GM18517 (cell line): ENCODE measurements around the gene ANKRD6.
A peak's percentile ranks its signal among the peaks of the same experiment; 100 is the strongest.

Experiments
- ATAC-seq: cut with Tn5 transposase; IDR thresholded peaks from one replicate; pipeline ENCODE4 v1.9.1; 2021; ENCODE audit warnings: mild to moderate bottlenecking, moderate library complexity; ENCODE audit not compliant: unreplicated experiment

ANKRD6 gene

GRCh38 chr6:89412071-89413005 lies 20.6 kb upstream of the ANKRD6 start, which contains the start of gene RRAGD:
Gene RRAGD (minus strand): TSS chr6:89412273. CDS start chr6:89411993, 280 bp downstream.
- peak; percentile 80 for ATAC-seq

DNA sequence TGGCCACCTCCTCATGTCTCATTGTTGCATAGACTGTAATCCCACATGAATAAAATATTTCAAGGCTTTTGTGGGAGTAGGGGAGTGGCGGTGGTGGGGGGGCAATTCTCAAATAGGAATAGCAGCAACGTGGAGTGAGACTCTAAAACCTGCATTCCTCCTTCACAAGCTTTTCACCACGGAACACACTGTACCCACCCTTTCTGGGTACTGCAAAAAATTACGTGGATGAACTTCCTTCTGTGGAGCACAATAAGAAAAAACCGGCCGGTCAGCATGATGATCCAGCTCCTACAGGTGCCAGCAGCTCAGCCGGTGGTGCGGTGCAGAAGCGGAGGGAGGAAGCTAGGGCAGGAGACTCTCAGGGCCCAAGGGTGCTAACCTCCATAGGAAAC lies 19.9 kb upstream of the ANKRD6 start:
- no peak for ATAC-seq

GRCh38 chr6:89414215-89414614 lies 18.7 kb upstream of the ANKRD6 start:
- no peak for ATAC-seq

- ATAC-seq: no peak
Observed at GRCh38 chr6:89415185-89415584, 17.8 kb upstream of the ANKRD6 start.

- ATAC-seq: no peak
Observed at GRCh38 chr6:89416796-89417195, 16.2 kb upstream of the ANKRD6 start.

- ATAC-seq: no peak
Observed at GRCh38 chr6:89430201-89430962, 2.6 kb upstream of the ANKRD6 start.

DNA sequence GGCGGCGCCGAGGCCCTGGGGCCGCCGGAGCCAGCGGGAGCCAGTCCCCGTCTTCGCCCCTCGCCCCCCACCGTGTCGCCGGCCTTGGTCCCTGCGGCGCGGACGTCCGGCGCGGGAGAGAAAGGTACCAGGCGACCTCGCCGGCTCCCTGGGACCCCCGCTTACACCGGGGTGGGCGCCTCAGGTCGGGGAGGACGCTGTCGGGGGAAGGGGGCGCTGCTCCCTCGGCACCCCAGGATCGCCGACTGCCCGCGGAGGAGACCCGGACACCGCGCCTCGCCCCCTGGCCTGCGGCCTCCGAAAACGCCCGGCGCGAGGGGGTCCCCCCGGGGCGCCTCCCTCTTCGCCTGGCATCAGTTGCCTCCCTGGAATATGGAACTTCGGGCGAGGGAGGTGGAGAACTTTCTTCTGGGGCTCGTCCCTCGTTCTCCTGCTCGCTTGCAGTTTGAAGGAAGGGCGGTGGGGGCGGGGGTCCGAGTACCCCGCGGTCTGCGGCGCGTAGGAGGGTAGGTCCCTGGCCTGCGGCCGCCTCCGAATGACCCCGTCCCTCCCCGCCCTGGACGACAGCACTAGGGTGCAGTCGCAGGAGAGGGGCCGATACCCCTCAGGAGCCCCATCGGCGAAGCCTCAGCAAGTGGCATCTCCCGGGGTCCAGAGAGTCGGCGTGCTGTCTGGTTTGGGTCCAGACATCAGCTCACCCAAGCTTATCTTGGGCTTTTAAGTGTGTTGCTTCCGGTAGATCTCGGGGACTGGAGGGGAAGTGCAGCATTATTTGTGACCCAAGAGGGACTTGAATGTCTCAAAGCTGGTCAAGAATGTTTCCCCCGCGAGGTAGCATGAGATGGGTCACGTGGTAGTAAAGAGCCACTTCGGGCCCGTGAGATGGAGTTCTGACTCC lies 549 bp downstream of the ANKRD6 start:
- ATAC-seq: peak; percentile 38

GRCh38 chr6:89434150-89434499 lies 1.2 kb downstream of the ANKRD6 start:
- ATAC-seq: no peak

DNA sequence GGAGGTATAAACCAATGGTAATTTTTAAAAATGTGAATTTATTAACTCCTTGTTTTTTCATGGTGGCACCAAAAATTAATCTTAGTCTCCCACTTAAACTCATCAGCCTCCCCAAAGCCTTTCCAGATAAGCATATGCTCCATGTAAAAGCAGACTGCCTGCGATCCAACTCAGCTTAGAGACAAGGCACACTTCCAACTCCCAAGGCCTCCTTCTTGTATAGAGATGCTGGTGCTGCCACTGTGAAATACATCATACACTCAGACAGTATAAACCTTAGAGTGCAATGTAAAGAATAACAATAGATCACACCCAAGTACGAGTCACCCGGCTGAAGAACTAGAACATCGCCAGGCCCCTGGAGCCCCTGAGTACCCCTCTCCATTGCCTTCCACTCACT lies 2.0 kb downstream of the ANKRD6 start:
- ATAC-seq: no peak

DNA sequence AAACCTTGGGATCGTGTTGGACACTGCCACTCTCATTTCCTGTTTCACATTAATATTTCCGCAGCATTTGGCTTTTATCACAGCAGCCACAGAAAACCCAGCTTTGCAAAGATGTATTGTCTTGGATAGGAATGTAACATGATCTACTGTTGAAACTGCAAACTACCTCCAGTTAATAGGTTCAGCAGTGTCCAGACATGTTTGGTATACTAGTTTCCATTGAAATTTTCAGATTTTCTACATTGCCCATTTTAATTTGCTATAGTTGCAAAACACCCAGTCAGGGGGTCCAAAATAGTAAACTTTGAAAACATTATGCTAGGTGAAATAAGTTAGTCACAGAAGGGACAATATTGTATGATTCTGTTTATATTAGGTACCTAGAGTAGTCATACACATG lies 3.3 kb downstream of the ANKRD6 start:
- no peak for ATAC-seq

- ATAC-seq: no peak
Observed at GRCh38 chr6:89438248-89438647, 5.3 kb downstream of the ANKRD6 start.

DNA sequence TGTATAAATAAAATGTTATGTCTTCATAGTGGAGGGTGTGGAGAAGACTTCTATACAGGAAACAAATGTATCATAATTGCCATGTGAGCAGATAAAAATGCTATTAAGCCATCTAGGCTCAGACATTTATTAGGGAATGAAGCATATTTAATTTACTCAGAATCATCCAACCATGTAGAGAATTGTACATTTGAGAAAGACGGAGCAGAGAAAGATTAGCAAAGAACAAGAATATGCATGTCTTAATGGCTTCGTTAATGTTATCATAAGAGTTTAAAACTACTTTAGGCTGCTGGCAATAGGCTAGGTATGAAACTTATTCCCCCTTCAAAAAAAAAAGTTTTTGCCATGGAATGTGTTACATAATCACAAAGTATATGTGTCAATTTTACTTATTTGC lies 6.1 kb downstream of the ANKRD6 start:
- ATAC-seq: no peak

- no peak for ATAC-seq
Observed at GRCh38 chr6:89440200-89440599, 7.2 kb downstream of the ANKRD6 start.

- no peak for ATAC-seq
Observed at GRCh38 chr6:89443658-89444057, 10.7 kb downstream of the ANKRD6 start.

DNA sequence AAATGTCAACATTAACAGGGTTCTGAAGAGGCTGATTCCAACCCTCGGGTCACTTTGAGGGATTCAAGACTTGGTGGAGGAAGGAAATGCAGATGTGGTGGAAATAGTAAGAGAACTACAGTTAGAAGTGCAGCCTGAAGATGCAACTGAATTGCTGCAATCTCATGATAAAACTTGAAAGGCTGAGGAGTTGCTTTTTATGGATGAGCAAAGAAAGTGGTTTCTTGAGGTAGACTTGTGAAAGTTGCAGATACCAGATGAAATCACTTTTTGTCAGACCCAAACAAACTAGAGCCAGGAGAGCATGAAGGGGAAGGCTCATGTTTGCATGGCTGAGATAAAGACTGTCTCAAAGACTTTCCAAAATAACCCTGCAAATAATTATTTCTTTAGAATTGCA lies 16.2 kb downstream of the ANKRD6 start:
- ATAC-seq: no peak

- ATAC-seq: no peak
Observed at GRCh38 chr6:89452281-89452680, 19.3 kb downstream of the ANKRD6 start.

- no peak for ATAC-seq
Observed at GRCh38 chr6:89454300-89454699, 21.3 kb downstream of the ANKRD6 start.

GRCh38 chr6:89458704-89459103 lies 25.8 kb downstream of the ANKRD6 start:
- ATAC-seq: no peak

DNA sequence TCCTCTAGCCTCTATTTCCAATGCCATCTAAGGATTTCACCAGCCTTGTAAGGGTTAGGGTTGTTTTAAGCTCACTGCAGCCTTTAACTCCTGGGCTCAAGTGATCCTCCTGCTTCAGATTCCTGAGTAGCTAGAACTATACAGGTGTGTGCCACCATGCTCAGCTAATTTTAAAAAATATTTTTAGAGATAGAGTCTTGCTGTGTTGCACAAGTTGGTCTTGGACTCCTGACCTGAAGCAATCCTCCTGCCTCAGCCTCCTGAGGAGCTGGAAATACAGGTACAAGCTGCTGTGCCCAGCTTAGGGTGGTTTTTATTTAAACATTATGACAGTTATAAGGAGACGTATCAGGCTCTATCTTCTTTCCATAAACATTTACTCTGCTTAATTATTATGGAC lies 26.5 kb downstream of the ANKRD6 start:
- ATAC-seq: no peak

- ATAC-seq: no peak
Observed at GRCh38 chr6:89460713-89461112, 27.8 kb downstream of the ANKRD6 start.

DNA sequence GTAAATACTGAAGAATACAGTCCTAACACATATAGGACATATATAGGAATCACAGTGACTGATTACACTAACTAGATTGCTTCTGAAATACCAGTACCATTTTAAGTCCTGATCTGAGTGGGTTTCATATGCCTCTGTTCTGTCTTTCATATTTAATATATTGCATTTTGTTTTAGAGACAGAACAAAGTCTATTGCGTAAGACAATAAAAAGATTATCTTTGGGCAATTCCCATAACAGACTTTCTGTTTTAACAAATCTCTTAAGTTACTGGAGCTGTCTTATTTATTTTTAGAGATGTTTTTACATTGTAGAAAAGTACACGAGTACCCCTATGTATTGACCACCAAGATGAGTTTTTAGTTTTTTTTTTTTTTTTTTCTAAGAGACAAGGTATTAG lies 29.6 kb downstream of the ANKRD6 start:
- no peak for ATAC-seq
